OCI-LY3 (cell line): ENCODE data around the gene FOXO3B.
"Not testable (repeated sequence)": the region's sequence is repeated elsewhere in the genome, so short reads cannot be mapped to it uniquely, and the experiment has no call there.

Experiments used
- CTCF ChIP-seq: fragments of 200-600, 300-600 bp; sonication (generic); IDR thresholded peaks from 2 replicates; pipeline ENCODE4 v1.5.1; 2014; ENCODE audit warnings: antibody characterized with exemption, low read length, low read depth
- EZH2phosphoT487 ChIP-seq: fragments of 200-600 bp; shearing (Covaris generic); IDR thresholded peaks from 2 replicates; pipeline ENCODE4 v1.6.1; 2018; ENCODE audit warnings: antibody characterized with exemption, mixed run types, low read depth

GRCh38 chr17:18635773-18636172, 46.3 kb downstream of the FOXO3B start:
- TF ChIP-seq CTCF, EZH2phosphoT487: not testable (repeated sequence)
